GM18519 (cell line): ENCODE results near the gene OR7A17.

Experiments used
- ATAC-seq: cut with Tn5 transposase; IDR thresholded peaks from one replicate; pipeline ENCODE4 v1.9.1; 2021; ENCODE audit warnings: mild to moderate bottlenecking, moderate library complexity; ENCODE audit not compliant: unreplicated experiment, low FRiP score

OR7A17 gene

DNA sequence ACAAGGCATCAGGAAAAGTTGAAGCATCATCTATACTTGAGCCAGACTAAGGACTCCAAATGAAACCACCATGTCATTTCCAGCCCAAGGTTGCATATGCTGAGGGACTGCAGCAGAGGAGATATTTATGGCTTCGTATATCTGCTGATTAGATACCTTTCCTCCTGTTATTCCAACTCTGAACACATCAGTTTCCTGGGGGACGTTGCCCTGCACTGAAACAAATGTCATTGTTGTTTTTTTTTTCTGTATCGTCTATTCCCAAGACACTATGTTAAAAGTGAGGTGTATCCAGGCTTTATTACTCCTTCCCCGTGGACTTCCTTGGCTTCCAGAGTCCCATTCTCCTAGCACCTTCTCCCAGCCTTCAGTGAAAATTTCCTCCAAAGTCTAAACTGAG is at the start of gene OR7A17:
Gene OR7A17, minus strand, starts transcription at position 101 of the 400 bp plus-strand sequence. CDS start 4,777 bp downstream, outside the sequence.
- ATAC-seq = no peak

DNA sequence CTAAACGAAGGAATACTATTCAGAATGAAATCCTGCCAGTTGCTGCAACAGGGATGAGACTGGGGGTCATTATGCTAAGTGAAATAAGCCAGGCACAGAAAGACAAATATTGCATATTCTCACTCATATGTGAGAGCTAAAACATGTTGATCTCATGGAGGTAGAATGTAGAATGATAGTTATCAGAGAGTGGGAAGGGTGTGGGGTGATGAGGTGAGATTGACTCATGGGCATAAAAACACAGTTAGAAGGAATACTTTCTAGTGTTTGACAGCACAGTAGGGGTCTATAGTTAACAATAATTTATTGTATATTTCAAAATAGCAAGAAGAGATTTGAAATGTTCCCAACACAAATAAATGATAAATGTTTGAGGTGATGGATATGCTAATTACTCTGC is 47.6 kb upstream of the OR7A17 start:
- ATAC-seq = no peak

DNA sequence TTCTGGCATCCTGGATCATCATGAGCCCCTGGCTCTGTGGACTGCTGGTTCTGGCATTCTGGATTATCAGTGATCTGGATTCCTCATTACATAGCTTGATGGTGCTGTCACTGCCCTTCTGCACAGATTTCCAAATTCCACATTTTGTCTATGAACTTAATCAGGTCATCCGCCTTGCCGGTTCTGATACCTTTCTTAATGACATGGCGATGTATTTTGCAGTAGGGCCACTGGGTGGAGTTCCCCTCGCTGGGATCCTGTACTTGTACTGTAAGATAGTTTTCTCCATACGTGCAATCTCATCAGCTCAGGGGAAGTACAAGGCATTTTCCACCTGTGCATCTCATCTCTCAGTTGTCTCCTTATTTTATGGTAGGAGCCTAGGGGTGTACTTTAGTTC is 30.9 kb upstream of the OR7A17 start:
- no peak for ATAC-seq

- ATAC-seq = no peak
Observed at GRCh38 chr19:14915116-14915515, 29.2 kb upstream of the OR7A17 start.

DNA sequence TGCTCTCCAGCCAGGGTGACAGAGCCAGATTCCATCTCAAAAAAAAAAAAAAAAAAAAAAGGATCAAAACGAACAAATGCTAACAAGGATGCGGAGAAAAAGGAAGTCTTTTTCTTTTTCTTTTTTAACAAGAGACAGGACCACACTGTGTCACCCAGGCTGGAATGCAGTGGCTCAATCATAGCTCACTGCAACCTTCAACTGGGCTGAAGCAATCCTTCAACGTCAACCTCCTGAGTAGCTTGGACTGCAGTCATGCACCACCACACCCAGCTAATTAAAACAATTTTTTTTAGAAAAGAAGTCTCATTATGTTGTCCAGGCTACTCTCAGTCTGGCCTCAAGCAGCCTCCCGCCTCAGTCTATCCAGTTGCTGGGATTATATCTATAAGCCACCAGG is 20.8 kb upstream of the OR7A17 start:
- no peak for ATAC-seq

DNA sequence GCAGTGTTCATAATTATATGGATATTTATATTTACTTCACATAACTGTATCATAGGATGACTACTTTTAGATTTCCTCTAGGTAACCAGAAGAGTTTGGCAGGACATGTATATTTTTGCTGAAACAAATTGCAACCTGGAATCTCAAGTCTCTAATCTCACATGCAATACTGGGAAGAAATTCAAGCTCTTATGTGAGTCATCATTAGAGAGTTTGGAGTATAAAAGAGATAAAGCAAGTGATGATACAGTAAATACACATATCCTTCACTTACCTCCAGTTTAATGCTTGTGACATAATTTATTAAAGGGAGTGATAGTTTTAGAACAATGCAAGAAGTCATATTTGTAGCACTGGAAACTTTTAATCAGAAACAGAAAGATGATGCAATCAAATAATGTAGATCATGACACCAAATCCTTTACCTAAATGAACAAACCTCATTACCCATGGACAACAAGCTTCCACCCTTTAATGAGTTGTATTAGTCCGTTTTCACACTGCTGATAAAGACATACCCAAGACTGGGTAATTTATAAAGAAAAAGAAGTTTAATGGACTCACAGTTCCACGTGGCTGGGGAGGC is 15.8 kb upstream of the OR7A17 start:
- no peak for ATAC-seq

DNA sequence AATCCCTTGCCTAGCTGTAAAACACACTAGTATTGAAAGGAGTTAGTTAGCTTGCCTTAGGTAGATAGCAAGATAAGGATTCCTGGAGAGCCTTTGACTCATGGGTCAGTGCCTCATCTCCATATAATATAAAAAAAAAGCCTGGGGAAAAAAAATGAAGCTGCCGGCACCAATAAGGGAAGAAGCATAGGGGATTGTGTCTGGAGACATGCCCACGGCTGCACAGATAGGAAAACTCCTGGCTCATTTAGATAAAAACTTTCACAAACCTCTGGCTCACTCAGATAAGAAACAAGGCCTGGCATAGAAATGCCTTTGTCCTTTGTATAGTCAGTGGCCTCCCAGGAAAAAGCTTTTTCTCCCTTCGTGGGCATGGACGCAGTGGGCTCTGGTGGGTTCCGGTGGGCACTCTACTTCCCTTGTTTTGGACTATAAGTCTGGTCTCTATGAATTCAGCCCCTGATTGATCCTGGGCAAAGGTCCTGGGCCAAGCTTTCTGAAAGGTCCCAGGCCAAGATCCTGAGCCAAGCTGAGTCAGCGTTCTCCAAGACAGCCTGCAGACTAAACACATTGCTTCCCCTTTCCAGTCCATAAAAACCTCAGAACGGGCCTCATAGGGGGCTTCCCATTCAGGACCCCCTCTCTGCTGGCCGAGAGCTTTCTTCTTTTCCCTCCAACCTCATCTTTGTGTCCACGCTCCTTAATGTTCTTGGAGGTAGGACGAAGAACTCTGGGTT is 4.9 kb upstream of the OR7A17 start:
- ATAC-seq = no peak

- no peak for ATAC-seq
Observed at GRCh38 chr19:14889994-14890642, 4.2 kb upstream of the OR7A17 start.

DNA sequence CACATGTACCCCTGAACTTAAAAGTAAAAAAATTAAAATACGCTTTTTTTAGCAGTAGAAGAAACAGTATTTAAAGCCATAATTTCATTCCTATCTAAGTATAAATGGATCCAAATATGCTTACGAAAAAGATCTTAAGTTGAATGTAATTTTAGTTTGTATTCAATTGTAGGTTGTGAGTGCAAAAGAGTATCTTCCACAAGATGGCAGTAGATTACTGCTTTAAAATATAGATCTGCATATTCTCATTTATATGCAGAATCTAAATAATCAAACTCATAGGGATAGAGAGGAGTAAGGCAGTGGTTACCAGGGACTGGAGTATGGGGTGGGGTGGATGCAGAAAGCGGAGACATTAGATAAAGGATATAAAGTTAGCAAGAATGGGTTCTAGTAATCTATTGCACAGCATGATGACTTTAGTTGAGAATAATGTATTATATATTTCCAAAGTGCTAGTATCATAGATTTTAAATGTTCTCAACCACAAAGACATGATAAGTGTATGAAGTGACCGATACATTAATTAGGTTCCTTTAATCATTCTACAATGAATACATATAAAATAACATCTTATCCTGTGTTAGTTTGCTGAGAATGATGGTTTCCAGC is 14.2 kb downstream of the OR7A17 start:
- no peak for ATAC-seq

GRCh38 chr19:14868497-14868896 is 17.4 kb downstream of the OR7A17 start:
- no peak for ATAC-seq

DNA sequence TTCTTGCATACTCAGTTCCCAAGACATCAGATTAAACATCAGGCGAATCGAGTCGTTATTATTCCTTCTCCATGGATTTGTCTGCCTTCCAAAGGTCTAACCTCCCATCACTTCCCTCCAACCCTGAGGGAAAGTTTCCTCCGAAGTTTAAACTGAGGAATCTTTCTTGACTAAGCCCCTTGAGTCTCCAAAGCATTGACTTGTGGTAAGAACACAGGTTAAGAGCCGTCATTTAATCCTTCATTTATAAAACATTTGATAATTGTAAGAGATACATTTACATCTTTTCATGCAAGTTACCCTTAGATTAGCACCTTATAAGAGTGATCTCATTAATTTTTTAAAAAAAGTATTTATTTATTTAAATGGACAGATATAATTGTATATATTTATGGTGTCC is 37.1 kb downstream of the OR7A17 start, which contains the start of gene OR7A10:
Gene OR7A10, minus strand, starts transcription at position 101 of the 400 bp plus-strand sequence. CDS start 7,045 bp downstream, outside the sequence.
- no peak for ATAC-seq

DNA sequence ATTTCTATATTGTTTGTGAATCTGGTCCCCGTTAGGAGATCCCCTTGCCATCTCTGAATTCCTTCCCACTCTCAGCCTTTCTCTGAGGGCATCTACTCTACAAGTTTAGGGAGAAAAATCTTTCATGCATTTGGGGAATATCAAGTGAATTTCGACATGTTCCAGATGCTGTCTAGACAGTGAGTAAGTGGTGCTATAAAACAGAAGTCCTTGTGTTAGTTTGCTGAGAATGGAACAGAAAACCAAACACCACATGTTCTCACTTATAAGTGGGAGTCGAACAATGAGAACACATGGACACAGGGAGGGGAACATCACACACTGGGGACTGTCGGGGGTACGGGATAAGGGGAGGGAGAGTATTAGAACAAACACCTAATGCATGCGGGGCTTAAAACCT is 42.4 kb downstream of the OR7A17 start:
- ATAC-seq = no peak

DNA sequence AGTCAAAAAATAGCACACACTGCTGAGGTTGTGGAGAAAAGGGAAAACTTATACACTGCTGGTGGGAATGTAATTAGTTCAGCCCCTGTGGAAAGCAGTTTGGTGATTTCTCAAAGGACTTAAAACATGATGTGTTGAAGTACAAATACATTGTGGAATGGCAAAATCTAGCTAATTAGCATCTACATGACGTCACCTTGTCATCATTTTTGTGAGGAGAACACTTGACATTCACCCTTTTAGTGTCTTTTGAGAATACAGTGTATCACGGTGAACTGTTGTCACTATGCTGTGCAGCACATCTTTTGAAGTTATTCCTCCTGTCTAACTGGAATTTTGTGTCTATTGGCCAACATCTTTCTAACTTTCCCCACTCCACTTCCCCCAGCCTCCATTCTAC is 42.8 kb downstream of the OR7A17 start:
- no peak for ATAC-seq

DNA sequence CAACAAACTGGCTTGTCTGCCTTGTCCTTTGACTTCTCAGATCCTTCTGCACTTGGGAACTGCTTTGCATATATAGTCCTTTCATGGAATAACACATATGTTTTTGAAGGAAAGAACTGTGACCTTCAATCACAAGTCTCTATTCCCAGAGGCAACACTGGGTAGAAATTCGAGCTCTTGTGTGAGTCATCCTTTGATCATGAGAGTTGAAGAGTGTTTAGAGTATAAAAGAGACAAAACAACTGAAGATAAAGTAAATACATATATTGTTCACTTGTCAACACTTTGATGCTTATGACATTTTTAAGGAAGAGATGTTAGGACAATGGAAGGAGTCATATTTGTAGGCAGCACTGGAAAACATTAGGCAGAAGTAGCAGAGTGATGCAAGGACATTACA is 45.7 kb downstream of the OR7A17 start:
- no peak for ATAC-seq

GRCh38 chr19:14837391-14837790 is 48.5 kb downstream of the OR7A17 start:
- ATAC-seq = no peak

- ATAC-seq = no peak
Observed at GRCh38 chr19:14835011-14835410, 50.9 kb downstream of the OR7A17 start, which contains the start of the genes OR7A5 and OR7C1. Gene OR7A5, minus strand, starts transcription at chr19:14835185. Its CDS starts 6,944 bp downstream, at chr19:14828241. Gene OR7C1, minus strand, starts transcription at chr19:14835185. Its CDS starts 35,049 bp downstream, at chr19:14800136.

GRCh38 chr19:14830702-14831101 is 55.2 kb downstream of the OR7A17 start:
- no peak for ATAC-seq
